ENCODE data around the gene FANCL.

DNA sequence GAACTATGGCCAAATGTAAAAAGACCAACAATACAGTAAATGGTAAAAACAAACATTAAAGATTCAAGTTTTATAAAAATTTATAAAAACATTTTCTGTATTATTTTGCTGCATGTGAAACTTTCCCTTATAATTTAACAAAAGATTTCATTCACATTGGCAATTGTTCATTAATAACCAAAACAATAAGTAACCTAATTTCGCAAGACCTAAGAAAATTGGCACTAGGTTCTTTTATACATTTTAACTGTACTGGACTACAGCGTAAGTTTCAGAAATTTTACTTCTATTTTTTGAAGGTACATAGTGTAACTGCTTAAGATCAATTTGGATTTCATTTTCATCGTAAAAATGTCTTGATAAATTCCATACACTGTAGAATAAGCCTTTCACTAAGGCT, 77.2 kb downstream of the FANCL start:
- TF ChIP-seq SUZ12 (IDR thresholded peaks at IDR 0.05; ENCODE audit: extremely low read depth, insufficient read depth, insufficient read length) = no peak
- no peak for TF ChIP-seq ZNF274 (IDR thresholded peaks at IDR 0.05; ENCODE audit: low read depth, low read length)
